Suppressor macrophage (primary cell): Measurements from ENCODE around the gene KIRREL3.

Experiments used
- DNase-seq, 4 experiments: peaks; one replicate each; pipeline ENCODE4 v3.0.0-alpha.2; 2020 to 2022

Gene KIRREL3

DNA sequence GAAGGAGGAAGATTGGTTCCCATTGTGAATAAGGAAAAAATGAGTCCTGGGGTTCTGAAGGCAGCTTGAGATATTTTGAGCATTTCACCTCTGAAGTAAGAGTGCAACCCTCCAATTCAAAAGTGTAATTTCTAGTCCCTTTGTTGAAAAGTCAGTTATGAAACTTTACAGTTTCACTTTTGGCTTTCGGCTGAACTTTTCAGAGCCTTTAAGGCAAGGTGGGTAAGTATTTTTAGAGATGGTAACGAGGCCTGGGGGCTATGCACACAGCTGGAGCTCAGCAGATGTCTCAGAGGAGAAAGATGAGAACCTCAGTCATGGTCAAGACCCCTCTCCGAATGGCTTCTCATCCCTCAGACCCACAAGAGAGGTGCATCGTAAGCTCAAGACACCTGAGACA is 267.6 kb downstream of the KIRREL3 start:
- no peak for DNase-seq

DNA sequence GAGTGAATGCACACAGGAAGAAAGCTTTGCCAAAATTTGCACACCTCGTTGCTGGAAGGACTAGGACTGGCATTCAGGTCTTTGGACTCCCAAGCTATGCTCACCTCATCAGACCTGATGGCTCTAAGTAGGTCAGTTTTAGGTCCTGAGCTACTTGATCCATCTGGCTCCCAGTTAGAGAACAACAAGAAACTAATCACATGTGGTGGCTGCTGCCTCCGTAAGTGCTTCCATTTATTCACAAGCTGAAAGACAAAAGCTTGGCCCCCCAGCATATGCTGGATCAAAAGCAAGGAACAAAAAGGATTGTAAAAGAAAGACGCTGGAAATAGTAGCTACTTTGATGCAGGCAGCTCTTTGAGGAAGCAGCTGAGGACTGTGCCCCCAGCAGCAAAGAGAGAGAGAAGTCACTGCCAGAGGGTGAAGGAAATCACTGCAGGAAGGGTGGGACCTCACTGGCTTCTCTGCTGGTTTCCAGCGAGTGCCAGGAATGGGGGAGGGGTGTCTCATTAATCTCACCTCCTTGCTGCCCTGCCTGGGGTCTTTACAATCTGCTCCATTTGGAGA is 268.9 kb downstream of the KIRREL3 start:
- no peak for DNase-seq

DNA sequence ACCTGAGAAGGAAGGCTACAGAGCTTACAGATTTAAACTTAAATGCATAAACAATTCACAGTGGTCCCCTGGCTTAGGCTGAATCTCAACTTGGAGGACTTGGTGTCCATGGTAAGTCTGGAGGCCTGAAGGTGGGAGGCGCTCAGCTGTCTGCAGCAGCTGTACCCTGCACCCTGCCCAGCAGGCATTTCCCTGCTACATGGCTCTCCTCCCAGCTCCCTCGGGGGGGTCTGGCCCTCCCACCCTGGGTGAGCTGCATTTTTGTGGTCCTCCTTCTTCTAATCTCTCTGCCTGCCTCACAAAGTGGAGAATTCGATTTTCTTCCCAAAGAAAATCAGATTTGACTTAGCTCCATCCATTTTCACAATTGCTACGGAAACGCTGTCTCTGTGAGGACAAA is 273.2 kb downstream of the KIRREL3 start:
- DNase-seq, result no peak

DNA sequence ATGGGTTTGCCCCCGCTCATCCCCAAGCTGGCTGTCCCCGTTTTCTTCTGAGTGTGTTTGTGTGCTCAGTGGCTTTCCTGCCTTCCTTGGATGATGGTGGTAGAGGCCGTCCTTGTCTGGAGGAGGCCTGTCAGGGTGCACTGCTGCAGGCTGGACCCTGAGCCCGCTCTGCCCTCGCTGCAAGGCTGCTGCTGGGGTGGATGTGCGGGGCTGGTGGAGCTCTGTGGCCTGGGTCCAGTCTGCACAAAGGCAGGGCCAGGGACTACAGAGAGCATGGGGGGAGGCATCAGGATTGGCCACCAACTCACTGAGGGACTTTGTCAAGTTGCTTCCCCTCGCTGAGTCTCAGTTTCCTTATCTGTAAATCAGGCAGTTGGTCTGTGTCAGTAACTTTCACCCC is 275.0 kb downstream of the KIRREL3 start:
- DNase-seq, result no peak

DNA sequence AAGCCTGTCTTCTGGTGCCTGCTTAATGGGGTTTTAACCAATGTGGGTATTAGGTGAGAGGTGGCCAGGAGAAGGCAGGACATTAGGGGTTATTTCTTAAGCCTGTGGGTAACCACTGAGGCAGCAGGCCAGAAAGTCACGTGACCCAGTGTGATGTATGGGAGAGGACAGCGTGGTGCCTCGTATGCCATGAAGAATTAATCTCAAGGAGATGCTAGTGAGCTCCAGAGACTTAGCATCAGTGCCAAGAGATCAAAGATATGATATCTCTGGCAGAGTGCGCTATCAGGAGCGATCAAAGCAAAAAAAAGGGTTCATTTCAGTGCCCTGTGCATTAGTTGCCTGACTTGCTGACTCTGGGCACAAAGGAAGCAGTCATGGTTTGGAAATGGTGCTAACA is 275.5 kb downstream of the KIRREL3 start:
- no peak for DNase-seq

DNA sequence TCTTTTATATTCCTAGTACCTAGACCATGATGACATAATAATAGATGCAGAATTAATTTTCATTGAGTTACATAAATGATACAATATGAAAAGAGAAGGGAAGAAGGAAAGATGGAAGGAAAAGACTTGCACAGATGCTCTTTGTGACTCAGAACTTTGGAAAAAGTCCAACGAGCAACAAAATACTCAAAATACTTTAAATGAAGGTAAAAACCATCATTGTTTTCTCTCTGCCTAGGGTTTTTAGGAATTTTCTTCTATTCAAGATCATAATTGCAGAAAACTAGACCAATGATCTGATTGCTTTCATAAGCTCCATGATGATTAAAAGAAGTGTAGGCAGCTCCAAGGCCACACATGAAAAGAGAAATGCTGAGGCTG is 276.9 kb downstream of the KIRREL3 start:
- no peak for DNase-seq

DNA sequence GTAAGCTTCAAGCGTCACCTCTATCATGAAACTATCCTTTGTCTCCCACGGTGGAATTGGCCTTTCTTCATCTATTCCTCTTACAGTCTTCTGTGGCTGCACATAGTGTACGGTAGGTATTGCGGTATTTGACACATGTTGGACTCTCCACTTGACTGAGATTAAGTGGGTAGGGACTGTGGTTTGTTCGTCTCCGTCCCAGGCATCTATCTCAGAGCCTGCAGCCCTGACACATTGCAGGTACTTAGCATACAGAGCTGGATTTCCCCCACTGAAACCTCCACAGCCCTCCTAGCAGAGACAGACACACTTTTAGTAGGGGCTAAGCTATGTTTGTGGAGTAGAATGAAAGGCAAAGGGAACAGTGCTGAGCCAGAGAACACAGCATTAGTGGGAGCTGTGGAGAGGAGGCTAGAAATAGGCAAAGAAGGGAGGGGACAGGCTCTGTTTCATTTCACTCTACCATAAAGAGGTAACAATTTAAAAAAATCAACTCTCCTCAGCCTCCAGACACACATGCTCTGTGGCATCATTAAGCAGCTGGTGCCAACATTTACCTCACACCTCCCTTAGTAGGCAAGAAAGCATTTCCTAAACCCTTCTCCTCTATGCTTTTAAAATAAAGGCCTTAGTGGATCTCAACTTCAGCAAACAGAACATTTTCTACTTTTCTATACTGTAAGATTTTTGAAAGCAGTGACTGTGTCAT is 277.5 kb downstream of the KIRREL3 start:
- no peak for DNase-seq

DNA sequence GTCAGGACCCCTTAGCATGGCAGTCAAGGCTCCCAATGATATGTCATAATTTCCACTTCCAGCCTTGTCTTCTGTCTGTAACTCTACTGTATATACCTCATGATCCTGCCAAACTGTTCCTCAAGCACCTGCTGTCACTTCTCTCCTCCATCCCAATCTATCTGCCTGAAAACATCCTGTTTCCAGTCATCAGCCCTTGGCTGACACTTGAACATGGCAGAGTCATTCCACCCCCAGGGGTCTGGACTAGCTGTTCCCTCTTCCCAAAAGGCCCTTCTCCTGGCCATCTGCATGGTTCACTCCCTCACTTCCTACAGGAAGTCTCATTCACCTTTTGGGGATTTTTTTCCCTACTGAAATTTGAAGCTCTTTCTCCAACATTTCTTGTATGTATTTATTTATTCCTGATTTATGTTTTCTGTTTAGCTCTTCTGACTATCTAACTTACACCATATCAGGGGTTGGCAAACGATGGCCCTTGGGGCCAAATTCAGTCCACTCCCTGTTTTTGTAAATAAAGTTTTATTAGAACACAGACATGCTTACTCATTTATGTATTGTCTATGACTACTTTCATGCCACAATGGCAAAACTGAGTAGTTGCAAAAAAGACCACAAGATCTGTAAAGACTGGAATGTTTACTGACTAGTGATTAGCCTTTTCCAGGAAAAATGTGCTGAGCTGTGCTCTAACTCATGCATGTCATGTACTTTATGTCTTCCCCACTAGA is 278.4 kb downstream of the KIRREL3 start:
- no peak for DNase-seq

DNA sequence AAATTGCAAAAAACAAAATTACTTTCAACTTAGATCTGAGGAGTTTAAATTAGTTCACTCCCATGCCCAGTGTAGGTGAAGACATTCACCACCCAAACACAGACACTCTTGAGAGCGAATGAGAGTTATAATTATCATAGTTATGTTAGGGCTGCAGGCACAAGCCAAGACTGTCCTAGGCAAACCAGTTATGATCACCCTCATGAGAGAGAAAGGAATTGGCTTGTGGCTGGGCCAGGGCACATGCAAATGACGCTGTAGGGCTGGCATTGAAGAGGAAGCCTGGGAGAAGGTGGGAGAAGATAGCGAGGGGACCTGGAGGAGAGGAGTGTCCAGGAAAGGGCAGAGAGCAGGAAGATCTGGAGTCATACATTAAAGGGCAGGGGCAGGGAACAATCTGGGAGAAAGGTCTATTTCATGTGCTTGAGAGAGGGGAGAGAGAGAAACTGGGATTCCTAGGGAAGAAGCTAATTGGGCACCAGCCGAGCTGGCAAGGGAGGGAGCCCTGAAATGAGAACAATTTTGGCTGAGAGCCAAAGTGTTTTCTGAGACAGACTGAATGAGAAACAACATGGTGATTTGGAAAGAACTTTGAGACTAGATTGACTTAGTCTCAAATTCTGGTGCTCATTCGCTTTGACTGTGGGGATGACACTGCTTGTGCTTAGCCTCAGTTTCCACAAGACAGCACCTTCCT is 279.9 kb downstream of the KIRREL3 start:
- DNase-seq, result no peak

DNA sequence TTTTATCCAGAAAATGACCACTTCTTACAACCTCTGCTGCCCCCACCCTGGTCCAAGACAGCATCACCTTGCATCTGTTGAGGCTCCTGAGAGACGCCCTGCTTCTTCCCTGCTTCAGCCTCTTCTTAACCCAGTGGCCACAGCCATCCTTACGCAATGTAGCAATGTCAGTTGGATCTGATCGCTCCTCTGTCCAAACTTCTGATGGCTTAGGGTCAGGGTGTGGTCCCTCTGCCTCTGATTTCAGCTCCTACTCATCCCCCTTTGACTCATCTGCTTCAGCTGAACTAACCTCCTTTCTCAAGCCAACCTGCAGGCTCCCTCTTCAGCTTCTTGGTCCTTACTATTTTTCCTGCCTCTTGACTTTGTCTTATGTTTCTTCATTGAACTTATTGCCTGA is 280.8 kb downstream of the KIRREL3 start:
- no peak for DNase-seq

DNA sequence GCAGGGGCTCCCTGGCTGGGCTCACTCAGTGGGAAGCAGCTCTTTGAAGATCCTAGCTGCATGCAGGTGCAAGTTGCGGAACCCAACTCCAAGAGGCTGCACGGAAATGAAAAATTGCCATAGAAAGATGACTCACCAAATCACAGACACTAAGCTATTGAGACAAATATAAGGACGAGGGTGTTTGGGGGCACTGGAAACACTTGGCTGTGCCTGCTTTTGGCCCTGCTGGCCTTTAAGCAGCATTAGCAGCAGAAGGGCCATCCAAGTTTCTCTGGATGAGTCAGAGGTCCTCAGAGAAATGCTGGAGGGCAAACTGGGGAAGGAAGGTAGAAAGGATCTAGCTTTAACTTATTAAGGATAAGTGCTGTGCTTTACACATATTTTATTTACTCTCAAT is 282.3 kb downstream of the KIRREL3 start:
- DNase-seq, result no peak

DNA sequence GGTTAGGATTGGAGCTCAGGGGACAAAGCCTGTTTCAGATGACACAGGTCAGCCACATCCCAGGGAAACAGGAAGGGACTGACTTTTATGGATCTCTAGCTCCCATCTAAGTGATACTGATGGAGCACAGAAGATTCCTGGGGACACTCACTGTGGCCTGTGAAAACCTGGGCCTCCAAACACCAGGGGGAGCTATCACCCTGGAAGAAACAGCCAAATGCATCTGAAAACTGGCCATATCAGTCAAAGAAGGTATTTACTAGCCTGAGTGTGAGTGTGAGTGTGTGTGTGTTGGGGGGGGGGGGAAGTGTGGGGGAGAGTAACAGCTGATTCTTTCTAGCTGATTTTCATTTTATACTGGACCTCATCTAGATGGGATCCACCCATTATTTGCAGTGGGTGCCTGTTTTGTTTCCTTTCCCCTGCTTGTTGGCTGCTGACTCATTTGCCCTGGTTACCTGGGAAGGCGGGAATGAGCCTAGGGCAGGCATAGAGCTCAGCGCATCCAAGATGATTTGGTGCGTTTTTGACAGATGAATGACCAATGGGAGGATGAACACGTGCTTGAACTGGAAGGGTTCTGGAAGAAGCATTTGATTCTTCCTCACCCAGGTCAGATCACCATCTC is 284.0 kb downstream of the KIRREL3 start:
- peak; percentile 31 to 53 (median 38) for DNase-seq

DNA sequence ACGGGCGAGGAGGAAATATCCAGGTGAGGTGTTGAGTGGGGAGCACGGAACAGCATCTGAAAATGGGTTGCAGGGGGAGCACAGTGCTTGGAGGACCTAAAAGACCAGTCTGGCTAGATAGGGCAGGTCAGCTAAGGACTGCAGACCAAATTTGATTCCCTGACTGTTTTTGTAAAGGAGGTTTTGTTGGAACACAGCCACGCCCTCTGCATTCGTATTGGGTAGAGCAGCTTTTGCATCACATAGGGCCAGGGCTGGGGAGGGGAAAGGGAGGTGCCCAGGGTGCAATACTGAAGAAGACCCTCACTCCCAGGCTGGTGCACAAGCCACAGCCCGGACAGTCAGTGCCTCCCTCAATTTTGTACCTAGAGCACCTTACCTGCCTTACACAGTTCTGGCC is 286.8 kb downstream of the KIRREL3 start:
- DNase-seq, result no peak

DNA sequence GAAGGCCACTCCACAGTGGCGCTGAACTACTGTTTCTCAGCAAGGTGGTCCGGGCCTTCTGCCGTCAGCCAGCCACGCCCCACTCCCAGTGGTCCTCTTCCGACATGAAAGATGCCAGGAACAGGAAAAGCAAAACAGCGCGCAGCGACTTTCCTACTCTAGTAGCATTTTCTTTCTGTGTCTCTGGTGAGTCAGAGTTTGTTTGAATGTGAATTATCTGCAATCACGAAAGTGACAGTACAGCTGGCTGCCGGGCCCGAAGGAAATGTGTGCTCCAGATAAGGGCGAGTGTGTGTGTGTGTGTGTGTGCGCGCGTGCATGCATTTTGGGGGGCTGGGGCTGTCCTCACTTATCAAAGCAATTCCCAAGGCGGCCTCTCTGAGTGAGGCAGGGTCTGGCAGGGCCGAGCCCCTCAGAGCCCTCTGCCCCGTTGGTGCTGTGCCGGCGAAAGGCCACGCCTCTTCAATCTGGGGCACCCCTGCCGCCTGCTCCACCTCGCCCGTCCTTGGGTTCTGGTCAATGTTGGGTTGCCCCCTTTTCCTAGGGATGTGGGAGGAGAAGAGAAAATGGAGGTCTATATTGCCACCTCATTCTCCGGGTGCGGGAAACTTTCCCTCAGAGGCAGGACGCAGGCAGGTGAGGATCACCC is 288.5 kb downstream of the KIRREL3 start:
- DNase-seq, result no peak

DNA sequence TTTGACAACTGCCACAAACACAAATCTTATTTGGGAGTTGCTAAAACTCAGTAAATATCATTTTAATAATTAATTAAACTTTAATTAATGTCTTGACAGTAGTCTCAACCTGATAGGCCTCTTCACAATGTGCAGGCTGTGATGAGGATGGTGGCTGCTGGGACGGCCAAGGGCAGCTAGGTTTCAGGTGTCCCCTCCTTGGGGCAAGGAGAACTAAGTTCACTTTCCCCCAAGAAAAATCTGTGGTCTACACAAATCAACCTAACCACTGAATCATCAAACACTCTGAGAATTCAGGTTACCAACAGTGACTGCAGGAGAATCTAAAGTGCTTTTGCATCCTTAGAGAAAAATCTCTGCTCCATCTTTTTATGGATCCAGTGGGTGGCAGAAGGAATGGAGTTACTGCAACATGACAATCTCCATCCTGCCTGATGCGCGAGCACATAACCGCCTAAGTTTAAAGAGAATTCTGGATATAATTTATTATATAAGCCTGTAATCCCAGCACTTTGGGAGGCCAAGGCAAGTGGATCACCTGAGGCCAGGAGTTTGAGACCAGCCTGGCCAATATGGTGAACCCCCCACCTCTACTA is 289.7 kb downstream of the KIRREL3 start:
- DNase-seq, result no peak

DNA sequence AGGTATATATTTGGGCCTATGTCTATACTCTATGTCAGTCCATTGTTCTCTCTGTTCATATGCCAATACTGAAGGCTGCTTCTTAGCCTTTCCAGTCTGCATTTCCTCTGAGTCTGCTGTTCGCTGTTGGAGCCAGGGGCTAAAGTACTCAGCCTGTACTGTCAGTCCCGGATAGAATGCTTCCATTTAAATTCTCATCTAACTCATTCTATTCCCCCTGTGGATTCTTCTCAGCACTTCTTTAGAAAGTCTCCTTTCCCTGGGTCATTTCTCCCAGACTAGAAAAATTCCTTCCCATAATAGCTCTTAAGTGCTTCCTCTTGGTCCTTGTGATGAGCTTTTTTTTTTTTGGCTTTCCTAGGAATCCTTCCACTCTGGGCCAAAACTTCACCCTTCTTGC is 293.1 kb downstream of the KIRREL3 start:
- no peak for DNase-seq

DNA sequence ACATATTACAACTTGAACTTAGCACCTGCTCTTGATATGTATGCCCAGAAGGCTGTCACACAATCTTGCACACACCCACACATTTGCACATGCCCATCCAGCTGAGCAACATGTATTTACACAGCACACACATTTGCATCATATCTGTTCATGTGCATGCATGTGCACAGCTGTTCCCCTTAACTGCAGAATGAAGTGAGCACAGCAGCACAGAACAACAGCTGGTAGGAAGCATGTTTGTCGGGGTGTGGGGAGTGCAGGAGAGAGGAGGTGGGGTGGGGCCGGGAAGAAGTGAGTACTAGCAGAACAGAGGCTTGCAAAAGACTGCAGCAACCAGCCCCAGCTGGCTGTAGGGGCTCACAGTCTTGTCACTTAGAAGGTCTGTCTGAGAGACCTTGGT is 296.5 kb downstream of the KIRREL3 start:
- DNase-seq, result no peak

DNA sequence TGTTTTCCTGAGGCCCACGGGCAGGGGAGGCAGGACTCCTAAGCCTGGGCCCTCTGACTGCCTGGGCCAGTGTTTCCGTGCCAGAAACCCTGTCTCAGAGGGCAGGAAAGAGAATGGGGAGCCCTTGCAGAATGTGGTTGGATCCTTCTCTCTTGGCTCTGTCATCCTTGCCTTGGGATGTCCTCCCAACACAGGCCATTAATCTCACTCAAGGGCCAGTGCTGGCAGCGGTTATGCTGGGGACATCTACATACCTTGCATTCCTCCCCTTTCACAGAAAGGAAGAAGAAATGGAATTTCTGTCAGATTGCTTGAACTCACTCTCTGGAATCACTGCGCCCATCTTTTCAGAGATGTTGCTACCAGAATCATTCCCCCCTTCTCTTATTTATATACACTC is 296.9 kb downstream of the KIRREL3 start:
- no peak for DNase-seq

DNA sequence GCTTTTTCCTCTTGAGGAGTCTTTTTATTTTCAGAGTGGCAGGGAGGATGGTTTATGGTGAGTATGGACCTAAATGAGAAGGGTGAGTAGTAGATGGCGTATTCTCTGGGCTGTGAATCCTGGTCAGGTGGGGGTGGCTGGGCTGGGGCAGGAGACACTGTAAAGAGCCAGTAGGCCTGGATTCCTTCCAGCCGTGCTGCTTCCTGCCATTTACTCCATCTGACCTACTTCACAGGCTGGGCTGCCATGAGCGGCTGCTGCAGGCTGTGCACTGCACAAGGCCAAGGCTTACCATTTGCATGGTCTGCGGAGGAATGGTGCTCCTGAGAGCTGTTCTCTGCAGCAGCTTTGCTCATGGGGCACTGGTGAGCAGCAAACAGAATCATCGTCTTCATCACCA is 297.6 kb downstream of the KIRREL3 start:
- no peak for DNase-seq

DNA sequence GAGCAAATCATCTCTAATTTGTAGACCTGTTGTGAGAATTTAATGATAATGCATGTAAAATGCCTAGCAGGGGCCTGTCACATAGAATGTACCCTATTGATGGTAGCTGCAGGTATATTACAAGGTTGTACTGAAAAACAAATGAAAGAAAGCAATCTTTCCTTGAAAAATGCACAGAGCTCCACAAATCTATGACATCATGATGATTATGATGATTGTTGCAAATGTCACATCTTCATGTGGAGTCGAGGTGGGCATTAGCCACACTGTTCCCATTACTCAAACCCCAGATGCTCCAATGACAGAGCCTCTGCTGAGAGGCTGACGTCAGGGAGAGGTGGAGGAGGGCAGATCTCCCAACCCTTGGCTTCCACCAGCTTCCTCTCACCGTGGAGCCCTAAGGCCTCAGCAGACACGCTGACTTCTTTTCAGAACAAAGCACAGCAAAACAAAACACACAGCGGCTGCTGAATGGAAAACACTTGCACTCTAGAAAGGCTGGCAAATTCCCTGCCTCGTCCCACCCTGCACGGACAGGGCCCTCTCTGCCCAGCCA is 298.3 kb downstream of the KIRREL3 start:
- DNase-seq, result no peak

DNA sequence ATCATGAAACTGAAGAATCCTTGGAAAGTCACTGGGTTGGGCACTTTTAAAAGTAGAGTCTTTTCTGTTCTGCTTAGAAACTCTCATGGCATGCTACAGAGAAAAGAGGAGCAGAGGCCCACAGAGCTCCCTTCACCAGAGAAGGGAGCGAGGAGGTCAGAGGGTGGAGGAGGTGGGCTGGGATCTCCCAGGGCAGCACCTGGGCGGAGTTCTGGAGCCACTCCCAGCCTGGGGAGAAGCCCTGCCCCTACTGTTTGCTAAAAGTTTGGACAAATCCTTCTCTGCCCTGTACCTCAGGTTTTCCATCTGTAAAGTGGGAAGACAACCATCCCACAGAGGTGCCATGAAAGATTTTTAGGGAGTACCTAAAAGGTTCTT is 299.1 kb downstream of the KIRREL3 start:
- DNase-seq, result no peak
